GM19025 (cell line): ENCODE results near the gene ATG9B.

Source experiments
- ATAC-seq: cut with Tn5 transposase; IDR thresholded peaks from one replicate; pipeline ENCODE4 v1.9.1; 2021; ENCODE audit warnings: mild to moderate bottlenecking, low read depth, moderate library complexity; ENCODE audit not compliant: unreplicated experiment

The ATG9B gene, protein sequence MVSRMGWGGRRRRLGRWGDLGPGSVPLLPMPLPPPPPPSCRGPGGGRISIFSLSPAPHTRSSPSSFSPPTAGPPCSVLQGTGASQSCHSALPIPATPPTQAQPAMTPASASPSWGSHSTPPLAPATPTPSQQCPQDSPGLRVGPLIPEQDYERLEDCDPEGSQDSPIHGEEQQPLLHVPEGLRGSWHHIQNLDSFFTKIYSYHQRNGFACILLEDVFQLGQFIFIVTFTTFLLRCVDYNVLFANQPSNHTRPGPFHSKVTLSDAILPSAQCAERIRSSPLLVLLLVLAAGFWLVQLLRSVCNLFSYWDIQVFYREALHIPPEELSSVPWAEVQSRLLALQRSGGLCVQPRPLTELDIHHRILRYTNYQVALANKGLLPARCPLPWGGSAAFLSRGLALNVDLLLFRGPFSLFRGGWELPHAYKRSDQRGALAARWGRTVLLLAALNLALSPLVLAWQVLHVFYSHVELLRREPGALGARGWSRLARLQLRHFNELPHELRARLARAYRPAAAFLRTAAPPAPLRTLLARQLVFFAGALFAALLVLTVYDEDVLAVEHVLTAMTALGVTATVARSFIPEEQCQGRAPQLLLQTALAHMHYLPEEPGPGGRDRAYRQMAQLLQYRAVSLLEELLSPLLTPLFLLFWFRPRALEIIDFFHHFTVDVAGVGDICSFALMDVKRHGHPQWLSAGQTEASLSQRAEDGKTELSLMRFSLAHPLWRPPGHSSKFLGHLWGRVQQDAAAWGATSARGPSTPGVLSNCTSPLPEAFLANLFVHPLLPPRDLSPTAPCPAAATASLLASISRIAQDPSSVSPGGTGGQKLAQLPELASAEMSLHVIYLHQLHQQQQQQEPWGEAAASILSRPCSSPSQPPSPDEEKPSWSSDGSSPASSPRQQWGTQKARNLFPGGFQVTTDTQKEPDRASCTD

GRCh38 chr7:151024435-151025056 lies at the start of gene ATG9B:
Gene ATG9B, minus strand, starts transcription at chr7:151024494. Its CDS starts 71 bp downstream, at chr7:151024423.
- no peak for ATAC-seq

- no peak for ATAC-seq
These were observed 49.7 kb upstream of the ATG9B start for GRCh38 chr7:151073990-151074389.

DNA sequence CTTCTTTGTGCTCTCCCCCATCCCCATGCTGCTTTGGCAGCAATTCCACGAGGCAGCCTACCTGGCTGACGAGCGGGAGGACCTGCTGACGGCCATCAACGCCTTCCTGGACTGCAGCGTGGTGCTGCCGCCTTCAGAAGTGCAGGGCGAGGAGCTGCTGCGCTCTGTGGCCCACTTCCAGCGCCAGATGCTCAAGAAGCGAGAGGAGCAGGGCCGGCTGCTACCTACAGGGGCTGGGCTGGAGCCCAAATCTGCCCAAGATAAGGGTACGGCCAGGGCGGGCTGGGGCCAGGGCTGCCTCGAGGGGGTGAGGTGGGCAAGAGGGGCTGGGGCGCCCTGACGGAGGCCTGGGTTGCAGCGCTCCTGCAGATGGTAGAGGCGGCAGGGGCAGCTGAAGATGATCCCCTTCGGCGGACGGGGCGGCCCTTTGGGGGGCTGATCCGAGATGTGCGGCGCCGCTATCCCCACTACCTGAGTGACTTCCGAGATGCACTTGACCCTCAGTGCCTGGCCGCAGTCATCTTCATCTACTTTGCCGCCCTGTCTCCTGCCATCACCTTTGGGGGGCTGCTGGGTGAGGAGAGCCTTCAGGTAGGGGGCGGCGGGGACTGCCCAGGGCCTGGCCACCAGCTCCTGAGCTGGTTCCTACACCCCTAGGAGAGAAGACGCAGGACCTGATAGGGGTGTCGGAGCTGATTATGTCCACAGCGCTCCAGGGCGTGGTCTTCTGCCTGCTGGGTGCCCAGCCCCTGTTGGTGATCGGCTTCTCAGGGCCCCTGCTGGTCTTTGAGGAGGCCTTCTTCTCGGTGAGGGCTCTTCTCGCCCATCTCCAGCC lies 47.0 kb upstream of the ATG9B start:
- no peak for ATAC-seq

DNA sequence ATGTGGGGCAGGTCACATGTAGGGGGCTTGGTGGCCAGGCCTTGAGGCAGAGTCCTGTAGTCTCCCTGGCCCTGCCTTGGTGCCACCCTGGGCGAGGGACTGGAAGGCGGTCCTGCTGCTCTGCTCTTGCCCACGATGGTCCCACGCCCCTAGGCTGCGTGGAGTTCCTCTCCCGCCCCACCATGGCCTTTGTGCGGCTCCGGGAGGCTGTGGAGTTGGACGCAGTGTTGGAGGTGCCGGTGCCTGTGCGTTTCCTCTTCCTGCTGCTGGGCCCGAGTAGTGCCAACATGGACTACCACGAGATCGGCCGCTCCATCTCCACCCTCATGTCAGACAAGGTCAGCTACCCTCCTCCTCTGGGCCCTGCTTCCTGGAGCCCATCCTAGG lies 46.3 kb upstream of the ATG9B start:
- ATAC-seq: no peak

- ATAC-seq: no peak
These were observed 45.7 kb upstream of the ATG9B start for GRCh38 chr7:151069841-151070573.

DNA sequence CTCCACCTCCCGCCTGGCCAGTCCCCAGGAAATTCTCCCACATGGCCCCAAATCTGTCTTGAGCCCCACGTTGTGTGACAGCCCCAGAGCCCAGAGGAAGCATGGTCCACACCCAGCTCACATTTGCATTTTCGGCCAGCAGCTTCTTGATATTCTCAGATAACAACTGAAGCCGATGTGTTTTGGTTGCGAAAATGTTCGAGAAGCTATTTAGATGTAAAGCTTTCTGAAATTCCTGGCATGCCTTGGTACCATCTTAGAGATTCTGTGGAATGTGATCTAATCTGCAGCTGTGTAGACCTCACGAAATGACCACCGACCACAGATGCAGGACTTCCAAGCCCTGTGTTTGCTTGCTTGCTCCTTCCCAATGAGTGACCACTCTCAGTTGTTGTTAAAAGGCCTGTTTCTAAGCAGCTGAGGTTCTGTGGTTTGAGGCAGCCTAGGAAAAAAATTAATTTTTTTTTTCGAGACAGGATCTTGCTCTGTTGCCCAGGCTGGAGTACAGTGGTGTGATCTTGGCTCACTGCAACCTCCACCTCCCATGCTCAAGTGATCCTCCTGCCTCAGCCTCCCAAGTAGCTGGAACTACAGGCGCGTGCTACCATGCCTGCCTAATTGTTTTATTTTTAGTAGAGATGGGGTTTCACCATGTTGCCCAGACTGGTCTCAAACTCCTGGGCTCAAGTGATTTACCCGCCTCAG lies 43.9 kb upstream of the ATG9B start:
- ATAC-seq: no peak

DNA sequence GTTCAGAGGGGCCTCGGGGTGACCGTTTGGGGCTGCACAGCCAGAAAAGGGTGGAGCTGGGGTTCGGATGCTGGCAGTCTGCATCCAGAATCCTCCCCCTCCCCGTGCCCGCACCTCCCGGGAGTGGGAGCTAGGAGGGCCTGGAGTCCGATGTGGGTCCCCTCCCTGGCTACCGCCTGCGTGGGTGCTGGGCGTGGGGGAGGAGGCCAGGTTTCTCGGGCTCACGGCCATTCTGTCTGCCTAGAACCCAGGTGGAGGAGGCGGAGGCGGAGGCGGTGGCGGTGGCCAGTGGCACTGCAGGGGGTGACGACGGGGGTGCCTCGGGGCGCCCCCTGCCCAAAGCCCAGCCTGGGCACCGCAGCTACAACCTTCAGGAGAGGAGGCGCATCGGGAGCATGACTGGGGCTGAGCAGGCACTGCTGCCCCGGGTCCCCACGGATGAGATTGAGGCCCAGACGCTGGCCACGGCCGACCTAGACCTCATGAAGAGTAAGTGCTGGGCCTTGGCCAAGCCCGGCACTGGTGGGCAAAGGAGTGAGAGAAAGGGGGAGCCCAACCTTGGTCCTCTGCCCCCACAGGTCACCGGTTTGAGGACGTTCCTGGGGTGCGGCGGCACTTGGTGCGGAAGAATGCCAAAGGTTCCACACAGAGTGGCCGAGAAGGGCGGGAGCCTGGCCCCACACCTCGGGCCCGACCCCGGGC lies 42.1 kb upstream of the ATG9B start:
- no peak for ATAC-seq

GRCh38 chr7:151065516-151065915 lies 41.2 kb upstream of the ATG9B start:
- no peak for ATAC-seq

DNA sequence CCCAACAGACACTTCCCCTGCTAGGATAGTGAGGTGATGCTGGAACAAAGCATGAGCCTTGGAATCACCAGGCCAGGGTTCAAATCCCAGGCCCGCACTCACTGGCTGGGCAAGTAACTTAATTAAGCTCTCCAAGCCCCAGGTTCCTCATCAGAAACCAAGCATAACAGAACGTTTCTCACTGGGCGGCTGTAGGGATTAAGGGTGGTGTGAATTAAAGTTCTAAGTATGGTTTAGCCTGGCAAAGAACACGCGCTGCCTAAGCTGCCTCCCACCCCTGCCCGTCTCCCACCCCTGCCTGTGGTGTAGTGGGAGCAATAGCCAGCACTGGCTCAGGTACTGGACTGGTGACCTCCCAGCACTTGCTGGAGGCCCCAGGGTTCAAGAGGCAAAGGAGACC lies 40.7 kb upstream of the ATG9B start:
- no peak for ATAC-seq

DNA sequence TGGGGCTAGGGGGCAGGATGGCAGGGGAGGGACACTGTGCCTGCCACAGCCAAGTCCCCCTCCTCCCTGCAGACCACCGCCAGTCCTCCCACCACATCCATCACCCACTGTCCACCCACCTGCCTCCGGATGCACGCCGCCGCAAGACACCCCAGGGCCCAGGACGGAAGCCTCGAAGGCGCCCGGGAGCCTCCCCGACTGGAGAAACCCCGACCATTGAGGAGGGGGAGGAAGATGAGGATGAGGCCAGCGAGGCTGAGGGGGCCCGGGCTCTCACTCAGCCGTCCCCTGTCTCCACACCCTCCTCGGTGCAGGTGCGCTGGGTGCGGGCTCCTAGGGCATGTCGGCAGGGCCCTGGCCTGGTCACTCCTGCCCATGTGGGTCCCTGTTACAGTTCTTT lies 40.2 kb upstream of the ATG9B start:
- ATAC-seq: no peak

DNA sequence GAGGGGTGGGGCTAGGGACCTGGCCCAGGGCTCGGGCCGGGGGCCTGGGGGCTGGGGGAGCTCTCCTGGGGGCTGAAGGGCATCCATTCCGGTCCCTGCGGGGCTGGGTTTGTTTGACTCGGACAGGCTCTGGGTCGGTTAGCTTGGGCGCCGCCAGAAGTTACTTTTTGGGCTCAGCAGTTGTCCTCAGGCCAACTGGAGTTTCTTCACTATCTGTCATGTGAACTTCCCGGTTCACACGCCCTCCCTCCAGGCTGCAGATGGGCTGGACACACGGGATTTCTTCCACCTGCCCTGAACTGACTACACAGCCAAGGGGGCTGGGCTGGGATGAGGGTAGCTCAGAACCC lies 38.9 kb upstream of the ATG9B start:
- no peak for ATAC-seq

DNA sequence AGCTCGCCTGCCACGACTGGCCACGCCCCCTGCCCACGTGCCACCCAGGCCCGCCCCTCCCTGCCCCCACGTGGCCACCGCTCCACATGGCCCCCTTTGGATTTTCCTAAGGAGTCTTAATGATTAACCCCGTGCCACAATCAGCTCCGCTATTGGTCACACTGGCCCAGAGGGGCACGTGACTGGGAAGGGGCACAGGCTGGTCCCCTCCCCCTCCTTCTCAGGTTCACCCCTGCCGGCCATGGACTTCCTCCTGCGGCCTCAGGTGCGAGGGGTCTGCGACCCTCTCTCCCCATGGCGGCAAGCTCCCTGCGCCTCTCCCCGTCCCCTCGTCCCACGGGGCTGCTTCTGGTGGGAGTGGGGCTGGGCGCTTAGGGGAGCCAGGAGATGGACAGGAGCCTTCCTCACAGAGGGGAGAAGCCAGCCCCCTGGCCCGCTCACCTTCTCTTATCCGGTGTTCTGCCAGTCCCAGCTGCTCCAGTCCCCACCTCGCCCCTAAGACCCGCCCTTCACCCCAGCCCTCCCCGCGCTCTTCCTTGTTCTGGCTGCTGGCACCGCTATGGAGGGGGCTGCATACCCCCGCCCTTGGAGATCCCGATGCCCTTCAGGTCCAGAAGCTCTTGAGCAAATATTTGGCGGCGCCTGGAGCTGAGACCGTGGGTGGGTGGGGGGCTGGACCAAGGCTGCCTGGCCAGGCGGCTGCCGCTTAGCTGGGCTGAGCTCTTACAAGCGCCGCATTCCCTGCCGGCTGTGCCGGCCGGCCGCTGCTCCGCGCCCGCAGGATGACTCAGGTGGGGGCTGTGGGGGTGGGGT lies 38.3 kb upstream of the ATG9B start:
- ATAC-seq: no peak

DNA sequence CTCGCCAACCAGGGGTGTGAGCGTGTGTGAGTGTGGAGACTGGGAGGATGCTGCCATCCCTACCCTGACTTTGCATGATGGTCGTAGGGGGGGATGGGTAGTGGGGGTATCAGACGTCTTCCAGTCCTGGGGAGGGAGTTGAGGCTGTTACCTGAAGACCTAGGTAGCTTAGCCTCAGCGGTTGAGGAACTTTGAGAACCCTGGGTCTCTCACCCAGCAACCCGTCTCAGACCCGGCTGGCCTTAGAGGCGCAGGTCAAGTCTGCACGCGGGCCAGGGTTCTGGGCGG lies 37.8 kb upstream of the ATG9B start:
- ATAC-seq: no peak

DNA sequence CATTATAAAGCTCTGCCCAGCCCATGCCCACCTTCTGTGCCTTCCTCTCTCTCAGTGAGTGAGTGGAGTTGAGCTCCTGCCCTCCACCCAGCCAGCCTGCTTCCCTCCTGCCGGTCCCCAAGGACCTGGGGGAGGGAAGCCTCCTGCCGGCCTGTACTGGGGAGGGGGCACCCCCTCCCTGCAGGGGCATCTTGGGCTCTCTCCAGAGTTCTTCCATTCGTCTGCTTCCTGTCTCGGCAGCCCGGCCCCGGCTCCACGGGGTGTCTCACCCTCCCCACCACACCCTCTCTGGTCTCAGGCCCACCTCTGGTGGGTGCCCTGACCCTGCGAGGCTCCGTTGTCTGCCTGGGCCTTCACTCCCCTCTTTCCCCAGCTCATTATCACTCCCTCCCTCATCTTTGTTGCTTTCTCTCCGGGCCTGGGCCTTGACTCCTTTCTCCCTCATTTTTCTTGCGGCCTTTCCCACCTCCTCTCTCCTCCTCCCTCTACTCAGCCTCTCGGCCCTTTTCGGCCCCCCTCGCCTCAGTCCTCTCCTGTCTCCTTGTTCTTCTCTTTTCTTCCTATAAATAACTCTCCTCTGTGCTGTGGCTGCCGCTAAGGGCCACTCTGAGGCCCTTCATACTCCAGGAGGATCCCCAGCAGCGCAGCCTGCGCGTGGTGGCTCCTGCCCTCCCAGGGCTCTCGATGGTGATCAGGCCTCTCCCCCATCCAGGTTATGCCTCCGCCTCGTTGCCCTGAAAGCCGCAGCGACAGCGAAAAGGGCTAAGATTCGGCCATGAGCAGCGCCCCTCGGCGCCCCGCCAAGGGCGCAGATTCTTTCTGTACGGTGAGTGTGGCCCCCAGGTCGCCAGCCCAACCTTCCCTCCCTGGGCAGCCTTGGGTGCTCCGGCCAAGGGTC lies 37.2 kb upstream of the ATG9B start:
- ATAC-seq: no peak

DNA sequence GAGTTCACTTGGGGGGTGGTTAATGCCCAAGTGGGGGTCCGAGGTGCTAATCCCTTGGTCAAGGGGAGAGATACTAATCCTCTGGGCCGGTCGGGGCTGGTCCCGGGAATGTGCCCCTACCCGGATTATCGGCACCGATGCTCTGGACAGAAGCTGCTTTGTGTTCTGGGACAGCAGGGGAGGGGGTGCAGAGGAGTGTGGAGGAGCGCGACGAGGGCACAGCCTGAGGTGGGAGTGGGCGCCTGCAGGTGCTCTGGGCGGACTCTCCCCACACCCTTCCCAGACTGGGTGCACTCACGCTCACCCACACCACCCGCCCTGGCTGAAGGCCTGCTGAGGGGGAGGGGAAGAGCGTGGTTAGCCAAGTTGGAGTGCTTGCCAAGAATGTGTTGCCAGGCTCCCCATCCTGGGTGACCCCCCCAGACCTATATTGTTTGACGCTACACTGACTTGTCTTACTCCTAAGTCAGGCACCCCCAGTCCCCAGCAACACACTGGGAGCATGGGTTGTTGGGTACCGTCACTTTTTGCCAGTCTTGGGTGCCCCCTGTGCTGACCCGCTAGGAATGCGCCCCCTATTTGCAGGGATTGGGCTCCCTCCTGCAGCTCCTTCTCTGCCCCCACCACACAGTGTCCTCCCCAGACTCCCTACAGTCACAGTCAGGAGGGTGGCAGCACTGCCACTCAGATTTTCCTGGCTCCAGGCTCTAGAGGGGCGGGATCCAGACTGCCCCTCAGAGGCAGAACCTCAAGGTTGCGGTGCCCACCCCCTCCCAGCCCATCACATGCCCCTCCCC lies 36.3 kb upstream of the ATG9B start:
- no peak for ATAC-seq

DNA sequence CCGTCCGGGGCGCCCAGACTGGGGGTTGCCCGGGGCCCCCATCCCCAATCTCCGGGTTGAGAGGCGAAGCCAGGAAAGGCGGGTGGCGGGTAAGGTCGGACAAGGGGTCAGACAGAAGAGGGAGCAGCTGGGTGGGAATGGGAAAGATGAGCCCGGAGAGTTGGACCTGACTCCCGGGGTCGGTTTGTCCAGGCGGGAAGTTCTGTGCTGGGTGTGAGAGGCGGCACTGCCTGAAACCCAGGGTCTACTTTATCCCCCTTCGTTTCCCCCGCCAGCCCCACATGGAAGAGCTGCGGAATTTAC lies 35.8 kb upstream of the ATG9B start:
- no peak for ATAC-seq
